ENCODE measurements around the gene CRYAB.

The CRYAB gene

DNA sequence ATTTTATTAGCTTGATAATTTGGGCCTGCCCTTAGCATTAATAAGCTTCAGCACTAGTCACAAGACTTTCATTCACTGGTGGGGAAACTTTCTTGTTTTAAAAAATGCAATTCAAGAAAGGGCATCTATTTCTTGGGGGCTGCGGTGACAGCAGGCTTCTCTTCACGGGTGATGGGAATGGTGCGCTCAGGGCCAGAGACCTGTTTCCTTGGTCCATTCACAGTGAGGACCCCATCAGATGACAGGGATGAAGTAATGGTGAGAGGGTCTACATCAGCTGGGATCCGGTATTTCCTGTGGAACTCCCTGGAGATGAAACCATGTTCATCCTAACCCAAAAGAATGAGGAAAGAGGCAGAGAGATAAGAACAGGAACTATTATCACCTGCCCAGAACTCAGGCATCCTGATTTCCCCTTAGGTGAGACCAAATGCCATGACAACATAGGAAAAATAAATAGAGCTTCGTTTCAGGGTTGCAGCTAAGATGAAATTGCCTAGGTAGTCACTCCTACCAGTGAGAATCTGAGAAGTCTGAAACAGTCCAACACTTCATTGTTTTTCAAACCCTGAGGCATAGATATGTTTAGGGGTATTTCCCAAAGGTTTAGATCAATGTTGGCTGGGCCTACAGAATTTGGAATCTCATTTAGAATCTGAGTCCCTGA is 2.8 kb downstream of the CRYAB start:
- Histone ChIP-seq H3K9me3 (replicated peaks; ENCODE audit: insufficient read depth, low read length) (no peaks in the 10 kb centered on the region), H3K4me2 (ENCODE audit: low read depth, low read length) (no peak overlapping the region), H3K79me2 (ENCODE audit: low read length) (no peaks in the 10 kb centered on the region), H3K4me1 (ENCODE audit: low read length) (no peaks in the 10 kb centered on the region), H3K27ac (ENCODE audit: low read length) (no peak overlapping the region), H3K4me3 (ENCODE audit: low read length) (no peak overlapping the region), H3F3A (ENCODE audit: insufficient read depth, low read length) (no peaks in the 10 kb centered on the region), H3K27me3 (replicated peaks; ENCODE audit: insufficient read depth, low read length) (no peaks in the 10 kb centered on the region; the same call in 1 of the 2 replicates), H4K20me1 (ENCODE audit: insufficient read depth, low read length) (no peaks in the 10 kb centered on the region), H3K36me3 (replicated peaks; ENCODE audit: insufficient read depth, low read length) (no peaks in the 10 kb centered on the region), H3K9ac (ENCODE audit: low read length) (no peak overlapping the region), H2AFZ (ENCODE audit: low read length) (no peak overlapping the region), H3K9me2 (replicated peaks; ENCODE audit: insufficient read depth, low read length) (no peaks in the 10 kb centered on the region)
- TF ChIP-seq EZH2 (optimal IDR thresholded peaks at IDR 0.05; ENCODE audit: low read depth, low read length) (no peak), EZH2phosphoT487 (IDR thresholded peaks at IDR 0.05; ENCODE audit: low read length) (no peak)
- TF ChIP-seq, protein P1, sequence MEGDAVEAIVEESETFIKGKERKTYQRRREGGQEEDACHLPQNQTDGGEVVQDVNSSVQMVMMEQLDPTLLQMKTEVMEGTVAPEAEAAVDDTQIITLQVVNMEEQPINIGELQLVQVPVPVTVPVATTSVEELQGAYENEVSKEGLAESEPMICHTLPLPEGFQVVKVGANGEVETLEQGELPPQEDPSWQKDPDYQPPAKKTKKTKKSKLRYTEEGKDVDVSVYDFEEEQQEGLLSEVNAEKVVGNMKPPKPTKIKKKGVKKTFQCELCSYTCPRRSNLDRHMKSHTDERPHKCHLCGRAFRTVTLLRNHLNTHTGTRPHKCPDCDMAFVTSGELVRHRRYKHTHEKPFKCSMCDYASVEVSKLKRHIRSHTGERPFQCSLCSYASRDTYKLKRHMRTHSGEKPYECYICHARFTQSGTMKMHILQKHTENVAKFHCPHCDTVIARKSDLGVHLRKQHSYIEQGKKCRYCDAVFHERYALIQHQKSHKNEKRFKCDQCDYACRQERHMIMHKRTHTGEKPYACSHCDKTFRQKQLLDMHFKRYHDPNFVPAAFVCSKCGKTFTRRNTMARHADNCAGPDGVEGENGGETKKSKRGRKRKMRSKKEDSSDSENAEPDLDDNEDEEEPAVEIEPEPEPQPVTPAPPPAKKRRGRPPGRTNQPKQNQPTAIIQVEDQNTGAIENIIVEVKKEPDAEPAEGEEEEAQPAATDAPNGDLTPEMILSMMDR (IDR thresholded peaks at IDR 0.05; ENCODE audit: low read length): no peak
- no peak for DNase-seq

DNA sequence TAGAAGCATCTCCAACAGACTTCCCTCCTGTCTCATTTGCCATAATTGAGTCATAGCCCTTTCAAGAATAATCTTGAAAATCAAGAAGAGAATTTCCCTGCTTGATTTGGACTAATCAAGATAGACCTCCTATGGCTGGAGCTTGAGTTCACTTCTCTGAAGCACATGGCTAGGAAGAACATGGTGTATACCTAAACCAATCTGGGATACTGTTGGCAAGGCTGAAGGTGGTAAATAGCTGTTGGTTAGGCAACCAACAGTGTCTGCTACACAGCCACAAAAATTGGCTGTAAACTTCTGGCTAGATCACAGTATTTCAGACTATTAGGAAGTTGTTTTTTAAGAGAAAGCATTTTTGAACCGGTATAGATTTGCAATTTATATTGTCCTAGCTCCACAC is 4.9 kb downstream of the CRYAB start:
- Histone ChIP-seq H3K79me2 (ENCODE audit: low read length) (no peaks in the 10 kb centered on the region), H3K36me3 (replicated peaks; ENCODE audit: insufficient read depth, low read length) (no peaks in the 10 kb centered on the region), H3K9me3 (replicated peaks; ENCODE audit: insufficient read depth, low read length) (no peaks in the 10 kb centered on the region), H3K4me1 (ENCODE audit: low read length) (no peaks in the 10 kb centered on the region), H3K27me3 (replicated peaks; ENCODE audit: insufficient read depth, low read length) (no peaks in the 10 kb centered on the region; the same call in 1 of the 2 replicates), H3K9me2 (replicated peaks; ENCODE audit: insufficient read depth, low read length) (no peaks in the 10 kb centered on the region), H4K20me1 (ENCODE audit: insufficient read depth, low read length) (no peaks in the 10 kb centered on the region), H3K4me3 (ENCODE audit: low read length) (no peak overlapping the region), H2AFZ (ENCODE audit: low read length) (no peak overlapping the region), H3K4me2 (ENCODE audit: low read depth, low read length) (no peak overlapping the region), H3F3A (ENCODE audit: insufficient read depth, low read length) (no peaks in the 10 kb centered on the region), H3K27ac (ENCODE audit: low read length) (no peak overlapping the region), H3K9ac (ENCODE audit: low read length) (no peak overlapping the region)
- no peak for DNase-seq
- TF ChIP-seq, protein P1 (IDR thresholded peaks at IDR 0.05; ENCODE audit: low read length): no peak
- TF ChIP-seq EZH2phosphoT487 (IDR thresholded peaks at IDR 0.05; ENCODE audit: low read length): no peak
- TF ChIP-seq EZH2 (optimal IDR thresholded peaks at IDR 0.05; ENCODE audit: low read depth, low read length): no peak

DNA sequence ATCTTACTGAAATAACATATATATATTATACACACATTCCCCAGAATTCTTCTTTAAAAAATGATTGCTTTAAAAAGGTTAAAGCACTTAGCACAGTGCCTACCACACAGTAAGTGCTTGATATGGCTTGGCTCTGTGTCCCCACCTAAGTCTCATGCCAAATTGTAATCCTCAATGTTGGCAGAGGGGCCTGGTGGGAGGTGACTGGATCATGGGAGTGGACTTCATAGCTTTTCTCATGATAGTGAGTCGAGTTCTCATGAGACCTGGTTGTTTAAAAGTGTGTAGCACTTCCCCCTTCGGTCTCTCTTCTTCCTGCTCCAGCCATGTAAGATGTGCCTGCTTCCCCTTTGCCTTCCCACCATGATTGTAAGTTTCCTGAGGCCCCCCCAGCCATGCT is 6.2 kb downstream of the CRYAB start:
- H3K4me3 ChIP-seq (ENCODE audit: low read length): no peak overlapping the region
- no peak overlapping the region for H3K9ac ChIP-seq (ENCODE audit: low read length)
- H2AFZ ChIP-seq (ENCODE audit: low read length): no peak overlapping the region
- no peaks in the 10 kb centered on the region for H4K20me1 ChIP-seq (ENCODE audit: insufficient read depth, low read length)
- no peak for DNase-seq
- TF ChIP-seq EZH2phosphoT487 (IDR thresholded peaks at IDR 0.05; ENCODE audit: low read length) (no peak), EZH2 (optimal IDR thresholded peaks at IDR 0.05; ENCODE audit: low read depth, low read length) (no peak)
- TF ChIP-seq, protein P1 (IDR thresholded peaks at IDR 0.05; ENCODE audit: low read length): no peak
- H3K79me2 ChIP-seq (ENCODE audit: low read length): no peaks in the 10 kb centered on the region
- H3K4me1 ChIP-seq (ENCODE audit: low read length): no peaks in the 10 kb centered on the region
- no peak overlapping the region for H3K27ac ChIP-seq (ENCODE audit: low read length)
- no peaks in the 10 kb centered on the region for H3K9me2 ChIP-seq (replicated peaks; ENCODE audit: insufficient read depth, low read length)
- H3K9me3 ChIP-seq (replicated peaks; ENCODE audit: insufficient read depth, low read length): no peaks in the 10 kb centered on the region
- H3K27me3 ChIP-seq (replicated peaks; ENCODE audit: insufficient read depth, low read length): no peaks in the 10 kb centered on the region; the same call in 1 of the 2 replicates
- H3K36me3 ChIP-seq (replicated peaks; ENCODE audit: insufficient read depth, low read length): no peaks in the 10 kb centered on the region
- H3F3A ChIP-seq (ENCODE audit: insufficient read depth, low read length): no peaks in the 10 kb centered on the region
- no peak overlapping the region for H3K4me2 ChIP-seq (ENCODE audit: low read depth, low read length)

Measured in MM.1S (cell line).